Muscle of leg (tissue), 9 donors: ENCODE data around the gene CACNA1C. TPM values are rescaled to one million over a fixed set of nuclear protein-coding genes. Genes with fewer than 3 reads are reported as not detected.

ENCODE experiments used
- polyA plus RNA-seq, 8 donors: library from polyadenylated mRNA; unstranded; fragments of 120-200 nt; gene quantifications; one replicate each; pipeline versions ENCODE4 v1.2.1 to v1.2.3, GENCODE V29; 2013; ENCODE audit warnings: inconsistent platforms in 1 of 8, low replicate concordance in 1 of 8; ENCODE audit not compliant: insufficient read length in 8 of 8, insufficient read depth in 1 of 8
- total RNA-seq: library from RNA; stranded (reverse); fragments of 120-200 nt; gene quantifications from one replicate; pipeline ENCODE4 v1.2.4, GENCODE V29; 2013

CACNA1C gene
- total and polyA plus RNA-seq, 9 donors, result 1.9 to 4.3 (median 3.6) TPM

Other genes starting within 250 kb of the CACNA1C start
- gene LRTM2, start 232.4 kb upstream of the CACNA1C start, total RNA-seq, result 0.58 TPM
- gene LRTM2, start 232.4 kb upstream of the CACNA1C start, polyA plus RNA-seq, result under 1 TPM; 0.09 to 0.47 (median 0.17) TPM
- gene CACNA2D4, start 134.3 kb upstream of the CACNA1C start, total RNA-seq, result 1.6 TPM
- 1 to 10 TPM; 1.4 to 4.2 (median 2.8) TPM for gene CACNA2D4, start 134.3 kb upstream of the CACNA1C start, polyA plus RNA-seq
- 8.3 TPM for gene DCP1B, start 48.5 kb upstream of the CACNA1C start, total RNA-seq
- 10 to 100 TPM; 10.3 to 13.1 (median 11.4) TPM for gene DCP1B, start 48.5 kb upstream of the CACNA1C start, polyA plus RNA-seq